GM12878 (cell line): Measurements from ENCODE around the gene CLIC5. TPM values are rescaled to one million over a fixed set of nuclear protein-coding genes. Genes with fewer than 3 reads are reported as not detected.

Experiments
- ATAC-seq: fragments of 200-7000 bp; cut with Tn5 transposase; 3 replicates; pipeline ENCODE4 v1.9.1; 2020; ENCODE audit warnings: mild to moderate bottlenecking, moderate library complexity
- BruUV-seq: library from RNA; stranded (reverse); fragments of 400-500 nt; replicated peaks from 2 replicates; lab custom pipeline; 2021; lab: Mats Ljungman, UMichigan
- CTCF ChIA-PET: fragments of 300-600 bp; sonication (Branson Sonifier 250); formaldehyde crosslinking; extraction: SDS; loops from one replicate; lab custom pipeline; 2021; ENCODE audit warnings: inconsistent platforms; lab: Yijun Ruan, JAX
- POLR2A ChIA-PET: fragments of 350-600 bp; formaldehyde crosslinking; extraction: SDS; loops from one replicate; lab custom pipeline; 2021; ENCODE audit warnings: inconsistent platforms; lab: Charles Lee
- RAD21 ChIA-PET: fragments of 300-600 bp; sonication (Branson Sonifier 250); formaldehyde crosslinking; loops from one replicate; lab custom pipeline; 2023; ENCODE audit warnings: antibody characterized with exemption; ENCODE audit not compliant: unreplicated experiment; lab: Charles Lee
- SMC1A ChIA-PET: fragments of 300-600 bp; sonication (Branson Sonifier 250); formaldehyde crosslinking; loops from one replicate; lab custom pipeline; 2023; ENCODE audit not compliant: unreplicated experiment, uncharacterized antibody; lab: Charles Lee
- DNase-seq: peaks from one replicate; pipeline ENCODE4 v3.0.0-alpha.2; 2011; ENCODE audit warnings: low read depth, low spot score
- FAIRE-seq: peaks from 3 replicates; lab custom pipeline; 2011; peaks lifted over from hg19 to GRCh38; lab: Jason Lieb, UNC
- H2AFZ ChIP-seq: 2 replicates; pipeline ENCODE4 v1.6.0; 2011; ENCODE audit warnings: low read depth, low read length, control low read depth; ENCODE audit not compliant: control insufficient read depth
- H3K27ac ChIP-seq: 2 replicates; pipeline ENCODE4 v1.5.1; 2011; ENCODE audit warnings: control low read depth; ENCODE audit not compliant: control insufficient read depth, insufficient read depth
- H3K27me3 ChIP-seq, 2 experiments: replicated peaks in 1 of 2; 2 replicates each; pipeline versions ENCODE4 v1.6.0 to v1.6.1; 2011; ENCODE audit warnings: low read length in 1 of 2; ENCODE audit not compliant: control insufficient read depth in 2 of 2, insufficient read depth in 2 of 2
- H3K36me3 ChIP-seq, 2 experiments: 2 replicates each; pipeline ENCODE4 v1.5.1; 2011; ENCODE audit warnings: low read length in 1 of 2; ENCODE audit not compliant: control insufficient read depth in 2 of 2, insufficient read depth in 2 of 2
- H3K4me1 ChIP-seq: 2 replicates; pipeline ENCODE4 v1.6.1; 2011; ENCODE audit warnings: mild to moderate bottlenecking, low read length, moderate library complexity, mixed read lengths; ENCODE audit not compliant: control insufficient read depth, insufficient read depth
- H3K4me2 ChIP-seq: 2 replicates; pipeline ENCODE4 v1.6.0; 2011; ENCODE audit warnings: control low read depth; ENCODE audit not compliant: control insufficient read depth, insufficient read depth
- H3K4me3 ChIP-seq: fragments of 200-600 bp; sonication (generic); 2 replicates; pipeline ENCODE4 v1.5.1; 2016
- H3K79me2 ChIP-seq: 2 replicates; pipeline ENCODE4 v1.6.0; 2011; ENCODE audit warnings: low read length; ENCODE audit not compliant: control insufficient read depth, insufficient read depth
- H3K9ac ChIP-seq: 2 replicates; pipeline ENCODE4 v1.8.0; 2011; ENCODE audit warnings: low read length, control low read depth, mixed read lengths; ENCODE audit not compliant: control insufficient read depth, insufficient read depth
- H3K9me3 ChIP-seq: replicated peaks from 3 replicates; pipeline ENCODE4 v1.5.1; 2011; ENCODE audit warnings: mild to moderate bottlenecking, low read length; ENCODE audit not compliant: control insufficient read depth, insufficient read depth
- H4K20me1 ChIP-seq: 2 replicates; pipeline ENCODE4 v1.6.0; 2011; ENCODE audit not compliant: control insufficient read depth, insufficient read depth
- ATF7 ChIP-seq: fragments of 450-650 bp; IDR thresholded peaks from 2 replicates; pipeline ENCODE4 v1.6.1; 2016; ENCODE audit warnings: low read depth, mild to moderate bottlenecking
- BHLHE40 ChIP-seq, 2 experiments: fragments of 450-650 bp in 1 of 2; IDR thresholded peaks; 2 replicates each; pipeline ENCODE4 v1.6.1; 2011 to 2017; ENCODE audit warnings: low read depth in 2 of 2, borderline replicate concordance in 1 of 2, improper control_type of control experiment in 1 of 2, low read length in 1 of 2, mild to moderate bottlenecking in 1 of 2
- CBFB ChIP-seq: IDR thresholded peaks from 2 replicates; pipeline ENCODE4 v1.6.1; 2016; ENCODE audit warnings: antibody characterized with exemption, low read depth
- EED ChIP-seq: sonication (generic); IDR thresholded peaks from 2 replicates; pipeline ENCODE4 v1.6.1; 2016; ENCODE audit warnings: antibody characterized with exemption, low read depth
- EP300 ChIP-seq, 2 experiments: fragments of 150-350 bp in 1 of 2; IDR thresholded peaks; 2 replicates each; pipeline ENCODE4 v1.6.1; 2011 to 2012; ENCODE audit warnings: low read depth in 2 of 2, low read length in 2 of 2, borderline replicate concordance in 1 of 2, improper control_type of control experiment in 1 of 2, inconsistent platforms in 1 of 2; ENCODE audit not compliant: control insufficient read depth in 1 of 2
- IKZF1 ChIP-seq: fragments of 450-650 bp; conservative IDR thresholded peaks from 2 replicates; pipeline ENCODE4 v1.6.1; 2017; ENCODE audit warnings: antibody characterized with exemption, mild to moderate bottlenecking
- IKZF2 ChIP-seq, 2 experiments: fragments of 450-650 bp; IDR thresholded peaks; 2 replicates each; pipeline ENCODE4 v1.6.1; 2017; ENCODE audit warnings: mild to moderate bottlenecking in 2 of 2, moderate library complexity in 2 of 2
- MTA2 ChIP-seq: fragments of 450-650 bp; IDR thresholded peaks from 2 replicates; pipeline ENCODE4 v1.6.1; 2016; ENCODE audit warnings: low read depth, mild to moderate bottlenecking, moderate library complexity
- RUNX3 ChIP-seq: IDR thresholded peaks from 2 replicates; pipeline ENCODE4 v1.6.1; 2012; ENCODE audit warnings: low read length, inconsistent platforms
- SIN3A ChIP-seq: IDR thresholded peaks from 2 replicates; pipeline ENCODE4 v1.6.1; 2012; ENCODE audit warnings: low read depth, low read length, improper control_type of control experiment
- SPI1 ChIP-seq: IDR thresholded peaks from 2 replicates; pipeline ENCODE4 v1.6.1; 2011; ENCODE audit warnings: low read depth, mild to moderate bottlenecking, low read length, moderate library complexity, borderline replicate concordance; ENCODE audit not compliant: insufficient read depth
- STAT3 ChIP-seq: IDR thresholded peaks from 2 replicates; pipeline ENCODE4 v1.6.1; 2011; ENCODE audit warnings: low read depth, low read length, improper control_type of control experiment
- WGBS: methylation state at CpG from one replicate; pipeline ENCODE4 v1.1.6; 2016; ENCODE audit warnings: low lambda C conversion rate; ENCODE audit not compliant: insufficient replicate concordance, insufficient coverage; ENCODE audit errors: missing lambda C conversion rate; 5-methylcytosine and 5-hydroxymethylcytosine counted together
- in situ Hi-C: fragments of 300-500 bp; cut with MboI; formaldehyde crosslinking; loops from 9 replicates; pipeline ENCODE4 v1.14.3; 2018; ENCODE audit warnings: mixed read lengths
- intact Hi-C: fragments of 100-400 bp; cut with micrococcal nuclease; formaldehyde crosslinking; loops from one replicate; pipeline ENCODE4 v1.14.2; 2022; ENCODE audit not compliant: unreplicated experiment
- polyA plus RNA-seq, 11 experiments: library from polyadenylated mRNA; depleted of rRNA in 4 of 11; unstranded in 6 of 11; stranded (reverse) in 5 of 11; fragments of >200 nt; fragmentation: Nextera tagmentation in 4 of 11; fragmentation: Illumina TruSeq in 1 of 11; extraction: Ambion mirVana in 4 of 11; extraction: Trizol in 1 of 11; gene quantifications; 1 replicate in 1 of 11; 2 replicates in 10 of 11; pipeline versions ENCODE4 v1.2.1 to v1.2.3, GENCODE V29; 2011 to 2016; ENCODE audit warnings: inconsistent platforms in 2 of 11, missing spikeins in 2 of 11, low read depth in 1 of 11
- total RNA-seq, 4 experiments: library from RNA; depleted of rRNA in 3 of 4; stranded (reverse); fragments of >200 nt in 3 of 4; fragmentation: Illumina TruSeq in 1 of 4; extraction: Trizol in 1 of 4; gene quantifications; 2 replicates each; pipeline versions ENCODE4 v1.2.1 to v1.2.3, GENCODE V29; 2013 to 2021
- TF ChIP-seq, protein P1 (sequence below): IDR thresholded peaks from 2 replicates; pipeline ENCODE4 v1.6.1; 2012; ENCODE audit warnings: mild to moderate bottlenecking, low read depth, low read length

The CLIC5 gene
- total and polyA plus RNA-seq, 10 of the 15 experiments (the other 5 are each of a cell fraction or from before 2014, with no cell fraction given): 0.01 to 0.08 (median 0.02) TPM; not detected in 7

- CTCF ChIA-PET: interaction anchor here (0.7 to 1.6 kb wide), 4 partner anchors 26 to 121 kb away, joined by 3 to 4 read pairs (median 3); no protein-coding TSS in a partner anchor
Observed at GRCh38 chr6:45835721-45836437, 179.8 kb downstream of the CLIC5 start.

GRCh38 chr6:45832063-45832462 lies 183.6 kb downstream of the CLIC5 start:
- BruUV-seq: no TSS peak
- CTCF ChIA-PET: interaction anchor here (0.6 to 1.8 kb wide), 3 partner anchors 9 to 278 kb away, joined by 3 to 6 read pairs (median 5); no protein-coding TSS in a partner anchor
- Histone ChIP-seq H3K9ac (no peak overlapping the region), H3K9me3 (no peaks in the 10 kb centered on the region; the same call in 2 of the 3 replicates), H3K4me1 (peaks cover 24% of the 10 kb centered on the region), H3K79me2 (no peaks in the 10 kb centered on the region), H3K4me2 (no peak overlapping the region), H3K36me3 (no peaks in the 10 kb centered on the region), H3K27ac (no peak overlapping the region), H3K27me3 (peaks cover 0 to 2% of the 10 kb centered on the region in 2 experiments; a peak in 1 of 4 replicates), H3K4me3 (no peak overlapping the region), H4K20me1 (no peaks in the 10 kb centered on the region), H2AFZ (no peak overlapping the region)
- 49% methylated on average over 5 of the region's 5 CpGs for WGBS
- POLR2A ChIA-PET: interaction anchor here (0.6 to 1.4 kb wide), 5 partner anchors 26 to 495 kb away, joined by 3 to 5 read pairs (median 4); no protein-coding TSS in a partner anchor
- intact Hi-C loops: loop anchor here (5.0 kb wide), 1 partner anchor 150 kb away; no protein-coding TSS in a partner anchor
- ATAC-seq: no peak
- no peak for DNase-seq
- RAD21 ChIA-PET: interaction anchor here (1.3 to 1.4 kb wide), 2 partner anchors 47 to 90 kb away, joined by 4 to 6 read pairs; no protein-coding TSS in a partner anchor
- in situ Hi-C loops: no loop called here
- no peak for FAIRE-seq
- SMC1A ChIA-PET: interaction anchor here (1.1 to 1.7 kb wide), 4 partner anchors 94 to 454 kb away, joined by 3 to 10 read pairs (median 4); no protein-coding TSS in a partner anchor
- no peak for TF ChIP-seq STAT3
- TF ChIP-seq MTA2: no peak; the same call in 1 of the 2 replicates
- 0 out of 2 replicates have a peak, but pooled peaks have one; percentile 34 for TF ChIP-seq EED
- TF ChIP-seq SPI1: peak; percentile 64
- peak in 1 of 2 experiments; percentile 24; a peak in 1 of 4 replicates for TF ChIP-seq EP300 (IDR thresholded peaks at IDR 0.05; ENCODE audit: borderline replicate concordance in 1 of 2, control insufficient read depth in 1 of 2, low read depth in 2 of 2, low read length in 2 of 2)
- peak; percentile 50; the same call in 1 of the 2 replicates for TF ChIP-seq IKZF1
- TF ChIP-seq ATF7: 0 out of 2 replicates have a peak, but pooled peaks have one; percentile 10
- TF ChIP-seq RUNX3: peak; percentile 71
- no peak for TF ChIP-seq CBFB
- peak; percentile 4 to 25 for TF ChIP-seq IKZF2 (IDR thresholded peaks at IDR 0.05)
- TF ChIP-seq, protein P1, sequence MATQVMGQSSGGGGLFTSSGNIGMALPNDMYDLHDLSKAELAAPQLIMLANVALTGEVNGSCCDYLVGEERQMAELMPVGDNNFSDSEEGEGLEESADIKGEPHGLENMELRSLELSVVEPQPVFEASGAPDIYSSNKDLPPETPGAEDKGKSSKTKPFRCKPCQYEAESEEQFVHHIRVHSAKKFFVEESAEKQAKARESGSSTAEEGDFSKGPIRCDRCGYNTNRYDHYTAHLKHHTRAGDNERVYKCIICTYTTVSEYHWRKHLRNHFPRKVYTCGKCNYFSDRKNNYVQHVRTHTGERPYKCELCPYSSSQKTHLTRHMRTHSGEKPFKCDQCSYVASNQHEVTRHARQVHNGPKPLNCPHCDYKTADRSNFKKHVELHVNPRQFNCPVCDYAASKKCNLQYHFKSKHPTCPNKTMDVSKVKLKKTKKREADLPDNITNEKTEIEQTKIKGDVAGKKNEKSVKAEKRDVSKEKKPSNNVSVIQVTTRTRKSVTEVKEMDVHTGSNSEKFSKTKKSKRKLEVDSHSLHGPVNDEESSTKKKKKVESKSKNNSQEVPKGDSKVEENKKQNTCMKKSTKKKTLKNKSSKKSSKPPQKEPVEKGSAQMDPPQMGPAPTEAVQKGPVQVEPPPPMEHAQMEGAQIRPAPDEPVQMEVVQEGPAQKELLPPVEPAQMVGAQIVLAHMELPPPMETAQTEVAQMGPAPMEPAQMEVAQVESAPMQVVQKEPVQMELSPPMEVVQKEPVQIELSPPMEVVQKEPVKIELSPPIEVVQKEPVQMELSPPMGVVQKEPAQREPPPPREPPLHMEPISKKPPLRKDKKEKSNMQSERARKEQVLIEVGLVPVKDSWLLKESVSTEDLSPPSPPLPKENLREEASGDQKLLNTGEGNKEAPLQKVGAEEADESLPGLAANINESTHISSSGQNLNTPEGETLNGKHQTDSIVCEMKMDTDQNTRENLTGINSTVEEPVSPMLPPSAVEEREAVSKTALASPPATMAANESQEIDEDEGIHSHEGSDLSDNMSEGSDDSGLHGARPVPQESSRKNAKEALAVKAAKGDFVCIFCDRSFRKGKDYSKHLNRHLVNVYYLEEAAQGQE: no peak

More at GRCh38 chr6:45835721-45836437, 179.8 kb downstream of the CLIC5 start:
- H3K27ac ChIP-seq: no peak overlapping the region
- no peaks in the 10 kb centered on the region for H3K9me3 ChIP-seq
- ChIA-PET SMC1A (interaction anchor here (1.0 kb wide), 1 partner anchor 99 kb away, joined by 3 read pairs; no protein-coding TSS in a partner anchor), POLR2A (no interaction called here), RAD21 (no interaction called here)
- in situ Hi-C loops: no loop called here
- no peak for ATAC-seq
- no peak overlapping the region for H2AFZ ChIP-seq
- no peaks in the 10 kb centered on the region for H4K20me1 ChIP-seq
- WGBS: 50% methylated on average over 4 of the region's 4 CpGs
- H3K9ac ChIP-seq: no peak overlapping the region
- DNase-seq: no peak
- FAIRE-seq: no peak
- H3K4me1 ChIP-seq: peaks cover 18% of the 10 kb centered on the region
- TF ChIP-seq BHLHE40 (IDR thresholded peaks at IDR 0.05; ENCODE audit: borderline replicate concordance in 1 of 2, low read depth in 2 of 2, low read length in 1 of 2) (0 out of 4 replicates have a peak, but pooled peaks of 1 of the 2 experiments have one; percentile 9), SIN3A (no peak)
- no TSS peak for BruUV-seq
- peaks cover 2 to 4% of the 10 kb centered on the region in 2 experiments; a peak in 2 of 4 replicates for H3K27me3 ChIP-seq
- intact Hi-C loops: no loop called here
- H3K4me2 ChIP-seq: no peak overlapping the region
- no peaks in the 10 kb centered on the region for H3K79me2 ChIP-seq
- H3K4me3 ChIP-seq: no peak overlapping the region
- no peaks in the 10 kb centered on the region for H3K36me3 ChIP-seq
